H1 (cell line): ENCODE results near the gene CTSA. TPM values are rescaled to one million over a fixed set of nuclear protein-coding genes. Genes with fewer than 3 reads are reported as not detected.

ENCODE experiments used
- CTCF ChIA-PET: fragments of 300-600 bp; sonication (Branson Sonifier 250); formaldehyde crosslinking; loops from one replicate; lab custom pipeline; 2021; ENCODE audit not compliant: partially characterized antibody; lab: Charles Lee
- POLR2A ChIA-PET: fragments of 300-600 bp; sonication (Branson Sonifier 250); formaldehyde crosslinking; loops from one replicate; lab custom pipeline; 2021; ENCODE audit warnings: inconsistent platforms; ENCODE audit not compliant: partially characterized antibody; lab: Charles Lee
- DNase-seq, 2 experiments: peaks; one replicate each; pipeline versions ENCODE4 v3.0.0 to v3.0.0-alpha.2; 2010 to 2022; ENCODE audit warnings: low spot score in 2 of 2, low read depth in 1 of 2, mixed read lengths in 1 of 2
- FAIRE-seq: peaks from 2 replicates; lab custom pipeline; 2011; peaks lifted over from hg19 to GRCh38; lab: Jason Lieb, UNC
- H2AFZ ChIP-seq: 2 replicates; pipeline ENCODE4 v1.8.1; 2012; ENCODE audit warnings: low read length, inconsistent platforms
- H2AK5ac ChIP-seq: 2 replicates; pipeline ENCODE4 v1.6.1; 2013; ENCODE audit warnings: low read depth, low read length
- H2BK120ac ChIP-seq: replicated peaks from 2 replicates; pipeline ENCODE3; 2013; ENCODE audit warnings: low read depth, low read length, inconsistent platforms
- H2BK12ac ChIP-seq: 2 replicates; pipeline ENCODE4 v1.6.1; 2013; ENCODE audit warnings: low read depth, low read length
- H2BK15ac ChIP-seq: 2 replicates; pipeline ENCODE4 v1.6.1; 2013; ENCODE audit warnings: low read length
- H2BK20ac ChIP-seq: 2 replicates; pipeline ENCODE4 v1.6.1; 2013; ENCODE audit warnings: low read length
- H2BK5ac ChIP-seq: 2 replicates; pipeline ENCODE4 v1.6.1; 2013; ENCODE audit warnings: low read depth, low read length
- H3K14ac ChIP-seq: 2 replicates; pipeline ENCODE4 v1.6.1; 2013; ENCODE audit warnings: inconsistent platforms; ENCODE audit not compliant: insufficient read length
- H3K18ac ChIP-seq: 2 replicates; pipeline ENCODE4 v1.6.1; 2013; ENCODE audit warnings: low read length; ENCODE audit errors: extremely low read depth
- H3K23ac ChIP-seq: 2 replicates; pipeline ENCODE4 v1.6.1; 2013; ENCODE audit warnings: inconsistent platforms; ENCODE audit not compliant: insufficient read length
- H3K23me2 ChIP-seq: 2 replicates; pipeline ENCODE4 v1.6.1; 2013; ENCODE audit warnings: low read depth, low read length
- H3K27ac ChIP-seq: 2 replicates; pipeline ENCODE4 v1.6.1; 2011; ENCODE audit warnings: low read depth, low read length, inconsistent platforms
- H3K27me3 ChIP-seq, 4 experiments: replicated peaks in 1 of 4; 1 replicate in 1 of 4; 2 replicates in 3 of 4; pipeline versions ENCODE4 v1.6.1 to v1.8.1; 2011 to 2013; ENCODE audit warnings: low read length in 3 of 4, mild to moderate bottlenecking in 3 of 4, inconsistent platforms in 2 of 4, mixed read lengths in 2 of 4, moderate library complexity in 1 of 4; ENCODE audit not compliant: control insufficient read depth in 3 of 4, insufficient read depth in 3 of 4; ENCODE audit errors: extremely low read depth in 1 of 4
- H3K36me3 ChIP-seq, 4 experiments: 2 replicates each; pipeline versions ENCODE4 v1.6.1 to v1.8.1; 2011 to 2013; ENCODE audit warnings: mild to moderate bottlenecking in 4 of 4, low read length in 3 of 4, moderate library complexity in 2 of 4, control low read depth in 1 of 4, inconsistent platforms in 1 of 4; ENCODE audit not compliant: insufficient read depth in 4 of 4, control insufficient read depth in 2 of 4
- H3K4ac ChIP-seq: replicated peaks from 2 replicates; pipeline ENCODE3; 2013; ENCODE audit warnings: low read length, low read depth, mixed read lengths, inconsistent platforms; ENCODE audit not compliant: insufficient read length
- H3K4me1 ChIP-seq, 4 experiments: replicated peaks in 1 of 4; 1 replicate in 1 of 4; 2 replicates in 3 of 4; pipeline versions ENCODE4 v1.6.1 to v1.8.1; 2011 to 2013; ENCODE audit warnings: low read length in 3 of 4, inconsistent platforms in 2 of 4, mixed read lengths in 1 of 4; ENCODE audit not compliant: insufficient read depth in 4 of 4, control insufficient read depth in 3 of 4
- H3K4me2 ChIP-seq, 2 experiments: 2 replicates each; pipeline versions ENCODE4 v1.6.1 to v1.8.1; 2011 to 2013; ENCODE audit warnings: low read depth in 2 of 2, low read length in 2 of 2, control low read depth in 1 of 2, inconsistent platforms in 1 of 2, mild to moderate bottlenecking in 1 of 2; ENCODE audit not compliant: insufficient read depth in 1 of 2
- H3K4me3 ChIP-seq, 4 experiments: fragments of 200-600, 300-600 bp in 1 of 4; sonication (generic), shearing (Covaris generic), sonication (Bioruptor Twin) in 1 of 4; 2 replicates each; pipeline versions ENCODE4 v1.5.1 to v1.8.1; 2011 to 2016; ENCODE audit warnings: low read length in 4 of 4, low read depth in 3 of 4, control low read depth in 2 of 4, inconsistent platforms in 2 of 4, mild to moderate bottlenecking in 2 of 4, mixed read lengths in 1 of 4, moderate library complexity in 1 of 4; ENCODE audit not compliant: insufficient read depth in 2 of 4; ENCODE audit errors: extremely low read depth in 1 of 4
- H3K56ac ChIP-seq: replicated peaks from 2 replicates; pipeline ENCODE3; 2013; ENCODE audit warnings: low read depth, mild to moderate bottlenecking, mixed read lengths, low read length, inconsistent platforms; ENCODE audit not compliant: insufficient read length
- H3K79me1 ChIP-seq: 2 replicates; pipeline ENCODE4 v1.6.1; 2013; ENCODE audit warnings: low read depth, low read length, control low read depth
- H3K79me2 ChIP-seq, 2 experiments: 2 replicates each; pipeline versions ENCODE4 v1.6.1 to v1.8.1; 2012 to 2013; ENCODE audit warnings: low read length in 2 of 2, mild to moderate bottlenecking in 2 of 2, inconsistent platforms in 1 of 2; ENCODE audit not compliant: insufficient read depth in 2 of 2, control insufficient read depth in 1 of 2
- H3K9ac ChIP-seq, 4 experiments: replicated peaks in 1 of 4; 1 replicate in 1 of 4; 2 replicates in 3 of 4; pipeline versions ENCODE4 v1.6.1 to v1.8.1; 2011 to 2013; ENCODE audit warnings: low read depth in 3 of 4, low read length in 3 of 4, control low read depth in 2 of 4, mild to moderate bottlenecking in 2 of 4, moderate library complexity in 2 of 4, inconsistent platforms in 1 of 4; ENCODE audit errors: extremely low read depth in 1 of 4
- H3K9me3 ChIP-seq, 2 experiments: 2 replicates each; pipeline versions ENCODE4 v1.6.1 to v1.8.1; 2012 to 2013; ENCODE audit warnings: mild to moderate bottlenecking in 2 of 2, moderate library complexity in 2 of 2, control low read depth in 1 of 2, inconsistent platforms in 1 of 2, low read depth in 1 of 2, low read length in 1 of 2, mixed read lengths in 1 of 2; ENCODE audit not compliant: insufficient read depth in 2 of 2
- H4K20me1 ChIP-seq, 2 experiments: replicated peaks in 1 of 2; 2 replicates each; pipeline versions ENCODE3 to v1.8.1; 2011 to 2013; ENCODE audit warnings: inconsistent platforms in 2 of 2, low read length in 2 of 2, mild to moderate bottlenecking in 1 of 2; ENCODE audit not compliant: insufficient read depth in 2 of 2, control insufficient read depth in 1 of 2
- H4K5ac ChIP-seq: 2 replicates; pipeline ENCODE4 v1.6.1; 2013; ENCODE audit warnings: low read length, low read depth, mixed read lengths, inconsistent platforms; ENCODE audit not compliant: insufficient read length
- H4K8ac ChIP-seq: 2 replicates; pipeline ENCODE4 v1.8.0; 2013; ENCODE audit warnings: mild to moderate bottlenecking, moderate library complexity, low read length, inconsistent platforms; ENCODE audit not compliant: insufficient read depth; ENCODE audit errors: extremely low read depth
- H4K91ac ChIP-seq: replicated peaks from 2 replicates; pipeline ENCODE3; 2013; ENCODE audit warnings: low read length, mixed read lengths, inconsistent platforms; ENCODE audit not compliant: insufficient read length
- HDAC2 ChIP-seq, 2 experiments: fragments of 300-600 bp in 1 of 2; sonication (generic) in 1 of 2; IDR thresholded peaks; 2 replicates each; pipeline ENCODE4 v1.6.1; 2011 to 2012; ENCODE audit warnings: low read depth in 2 of 2, low read length in 2 of 2, mild to moderate bottlenecking in 2 of 2, moderate library complexity in 2 of 2, borderline replicate concordance in 1 of 2, inconsistent platforms in 1 of 2
- WGBS, 2 experiments: shearing (Covaris generic) in 1 of 2; methylation state at CpG; one replicate each; pipeline versions ENCODE4 v1.1.6 to v1.1.7; 2013 to 2015; ENCODE audit warnings: low lambda C conversion rate in 2 of 2, mixed read lengths in 2 of 2, inconsistent platforms in 1 of 2, low coverage in 1 of 2, missing lambda C conversion rate in 1 of 2; ENCODE audit not compliant: insufficient replicate concordance in 2 of 2, insufficient coverage in 1 of 2, insufficient read length in 1 of 2; ENCODE audit errors: extremely low coverage in 1 of 2, missing lambda C conversion rate in 1 of 2; 5-methylcytosine and 5-hydroxymethylcytosine counted together
- polyA plus RNA-seq, 7 experiments: library from polyadenylated mRNA; depleted of rRNA in 3 of 7; stranded (reverse) in 5 of 7; unstranded in 2 of 7; fragments of >200 nt in 5 of 7; fragments of 200-250 nt in 2 of 7; gene quantifications; 1 replicate in 5 of 7; 2 replicates in 1 of 7; 4 replicates in 1 of 7; pipeline versions ENCODE4 v1.2.1 to v1.2.3, GENCODE V29; 2011 to 2013; ENCODE audit warnings: missing spikeins in 2 of 7, mixed read lengths in 2 of 7
- total RNA-seq: library from RNA; stranded (reverse); fragmentation: NEBNext Ultra II Directional; extraction: Animal tissue kit (Norgen Biotek cat#: 25700); gene quantifications from 2 replicates; pipeline ENCODE4 v1.2.1, GENCODE V29; 2021

CTSA gene
- total and polyA plus RNA-seq, 2 of the 8 experiments (the other 6 are each of a cell fraction or from before 2014, with no cell fraction given), result 49.7 to 74.0 TPM

GRCh38 chr20:45859916-45860315 lies 31.2 kb upstream of the CTSA start:
- no peaks in the 10 kb centered on the region for H3K27me3 ChIP-seq
- H3K18ac ChIP-seq, result no peak overlapping the region
- no peak overlapping the region for H2BK5ac ChIP-seq
- H2BK20ac ChIP-seq, result no peak overlapping the region
- H4K5ac ChIP-seq, result no peak overlapping the region
- no peak overlapping the region for H2BK15ac ChIP-seq
- no peak overlapping the region for H4K8ac ChIP-seq
- no peak overlapping the region for H2AK5ac ChIP-seq
- CTCF ChIA-PET, result no interaction called here
- FAIRE-seq (no peak), DNase-seq (no peak)
- H4K91ac ChIP-seq, result no peak overlapping the region
- no peak overlapping the region for H3K23ac ChIP-seq
- H4K20me1 ChIP-seq, result no peaks in the 10 kb centered on the region
- 83% methylated on average over 5 of the region's 5 CpGs; no CpG with 5 or more reads in 1 of the 2 experiments for WGBS, 2 experiments
- POLR2A ChIA-PET, result interaction anchor here (1.1 to 9.9 kb wide), 2 partner anchors 21 to 51 kb away, joined by 3 to 178 read pairs; partner anchors contain the start of gene SNX21
- H3K27ac ChIP-seq, result no peak overlapping the region
- no peak overlapping the region for H3K4me3 ChIP-seq
- no peak overlapping the region for H3K14ac ChIP-seq
- H3K36me3 ChIP-seq, result no peaks in the 10 kb centered on the region; a peak in 2 of 8 replicates
- H3K79me1 ChIP-seq, result no peaks in the 10 kb centered on the region; the same call in 1 of the 2 replicates
- no peak overlapping the region for H2BK12ac ChIP-seq
- no peak overlapping the region for H2AFZ ChIP-seq
- H3K79me2 ChIP-seq, result peaks cover 0 to 19% of the 10 kb centered on the region in 2 experiments; a peak in 2 of 4 replicates
- no peaks in the 10 kb centered on the region for H3K9me3 ChIP-seq
- H3K4me1 ChIP-seq, result peaks cover 2 to 6% (median 4%) of the 10 kb centered on the region in 4 experiments
- H3K23me2 ChIP-seq, result peaks cover 8% of the 10 kb centered on the region; the same call in 1 of the 2 replicates
- no peak overlapping the region for H3K9ac ChIP-seq
- H3K4ac ChIP-seq, result no peak overlapping the region
- no peak overlapping the region; a peak in 1 of 4 replicates for H3K4me2 ChIP-seq
- H2BK120ac ChIP-seq, result no peak overlapping the region
- H3K56ac ChIP-seq, result no peak overlapping the region
- TF ChIP-seq HDAC2 (IDR thresholded peaks at IDR 0.05; ENCODE audit: borderline replicate concordance in 1 of 2, low read depth in 2 of 2, low read length in 2 of 2), result no peak
